ENCODE data around the gene SIX1. TPM values are rescaled to one million over a fixed set of nuclear protein-coding genes. Genes with fewer than 3 reads are reported as not detected.

The SIX1 gene
- polyA plus RNA-seq, 2 of the 4 experiments (the other 2 are of a cell fraction): 4.4 to 7.2 TPM

DNA sequence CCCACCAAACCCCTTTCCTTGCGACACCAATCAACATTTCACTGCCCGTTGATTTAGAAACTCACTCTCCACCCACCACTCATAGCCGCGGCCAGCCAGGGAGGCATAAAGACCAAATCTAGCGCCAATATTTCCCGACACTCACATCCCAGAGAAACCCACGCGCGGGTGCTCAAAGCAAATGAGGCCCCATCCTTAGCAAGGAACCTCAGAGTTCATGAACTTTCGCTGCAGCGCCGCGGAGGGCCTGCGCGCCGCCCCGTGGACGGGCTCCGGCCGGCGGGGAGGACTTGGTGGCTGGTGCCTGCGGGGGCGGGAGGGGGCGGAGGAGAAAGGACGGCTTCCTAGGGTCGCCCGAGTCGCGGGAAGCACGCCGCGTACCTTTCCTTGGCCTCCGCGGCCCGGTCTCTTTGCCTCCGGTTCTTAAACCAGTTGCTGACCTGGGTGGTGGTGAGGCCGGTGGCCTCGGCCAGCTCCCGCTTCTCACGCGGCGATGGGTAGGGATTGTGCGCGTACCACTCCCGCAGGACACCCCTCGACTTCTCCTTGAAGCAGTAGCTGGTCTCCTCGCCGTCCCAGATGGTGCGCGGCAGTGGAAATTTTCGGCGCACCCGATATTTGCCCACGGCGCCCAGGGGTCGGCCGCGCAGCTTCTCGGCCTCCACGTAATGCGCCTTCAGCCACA is 886 bp downstream of the SIX1 start:
- no peaks in the 10 kb centered on the region for H3K9me3 ChIP-seq
- H3K4me3 ChIP-seq: peak overlapping the region; percentile 58
- CTCF ChIA-PET: interaction anchor here (0.6 to 2.3 kb wide), 10 partner anchors 8 to 605 kb away, joined by 3 to 12 read pairs (median 6); no protein-coding TSS in a partner anchor
- no peak for TF ChIP-seq HOXB13 (CRISPR knock-in tag; IDR thresholded peaks at IDR 0.05; ENCODE audit: low read depth)
- no peak for TF ChIP-seq ZFP36 (IDR thresholded peaks at IDR 0.05; ENCODE audit: borderline replicate concordance, partially characterized antibody)
- TF ChIP-seq FOSL2 (IDR thresholded peaks at IDR 0.05): no peak
- no peak for TF ChIP-seq FOSL2 (CRISPR knock-in tag; IDR thresholded peaks at IDR 0.05)
- TF ChIP-seq ESRRA (IDR thresholded peaks at IDR 0.05; ENCODE audit: borderline replicate concordance, low read length): no peak
- TF ChIP-seq POLR2A (IDR thresholded peaks at IDR 0.05; ENCODE audit: low read length): no peak
- 0 out of 5 replicates have a peak, but pooled peaks of 1 of the 2 experiments have one; percentile 17 for TF ChIP-seq RAD21 (conservative IDR thresholded peaks at IDR 0.05 in 1 of 2, IDR thresholded peaks at IDR 0.05 in 1 of 2)
- no peak for TF ChIP-seq HOXA7 (CRISPR knock-in tag; IDR thresholded peaks at IDR 0.05)
- TF ChIP-seq, protein P1, sequence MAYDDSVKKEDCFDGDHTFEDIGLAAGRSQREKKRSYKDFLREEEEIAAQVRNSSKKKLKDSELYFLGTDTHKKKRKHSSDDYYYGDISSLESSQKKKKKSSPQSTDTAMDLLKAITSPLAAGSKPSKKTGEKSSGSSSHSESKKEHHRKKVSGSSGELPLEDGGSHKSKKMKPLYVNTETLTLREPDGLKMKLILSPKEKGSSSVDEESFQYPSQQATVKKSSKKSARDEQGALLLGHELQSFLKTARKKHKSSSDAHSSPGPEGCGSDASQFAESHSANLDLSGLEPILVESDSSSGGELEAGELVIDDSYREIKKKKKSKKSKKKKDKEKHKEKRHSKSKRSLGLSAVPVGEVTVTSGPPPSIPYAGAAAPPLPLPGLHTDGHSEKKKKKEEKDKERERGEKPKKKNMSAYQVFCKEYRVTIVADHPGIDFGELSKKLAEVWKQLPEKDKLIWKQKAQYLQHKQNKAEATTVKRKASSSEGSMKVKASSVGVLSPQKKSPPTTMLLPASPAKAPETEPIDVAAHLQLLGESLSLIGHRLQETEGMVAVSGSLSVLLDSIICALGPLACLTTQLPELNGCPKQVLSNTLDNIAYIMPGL (CRISPR knock-in tag; IDR thresholded peaks at IDR 0.05; ENCODE audit: borderline replicate concordance): no peak
- no peak for TF ChIP-seq TFCP2L1 (CRISPR knock-in tag; IDR thresholded peaks at IDR 0.05)
- TF ChIP-seq SREBF2 (IDR thresholded peaks at IDR 0.05): no peak
- TF ChIP-seq SMC3 (IDR thresholded peaks at IDR 0.05): peak; percentile 37; the same call in 1 of the 3 replicates
- TF ChIP-seq, protein P2, sequence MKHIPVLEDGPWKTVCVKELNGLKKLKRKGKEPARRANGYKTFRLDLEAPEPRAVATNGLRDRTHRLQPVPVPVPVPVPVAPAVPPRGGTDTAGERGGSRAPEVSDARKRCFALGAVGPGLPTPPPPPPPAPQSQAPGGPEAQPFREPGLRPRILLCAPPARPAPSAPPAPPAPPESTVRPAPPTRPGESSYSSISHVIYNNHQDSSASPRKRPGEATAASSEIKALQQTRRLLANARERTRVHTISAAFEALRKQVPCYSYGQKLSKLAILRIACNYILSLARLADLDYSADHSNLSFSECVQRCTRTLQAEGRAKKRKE (CRISPR knock-in tag; IDR thresholded peaks at IDR 0.05; ENCODE audit: low read depth): no peak
- TF ChIP-seq, protein P3, sequence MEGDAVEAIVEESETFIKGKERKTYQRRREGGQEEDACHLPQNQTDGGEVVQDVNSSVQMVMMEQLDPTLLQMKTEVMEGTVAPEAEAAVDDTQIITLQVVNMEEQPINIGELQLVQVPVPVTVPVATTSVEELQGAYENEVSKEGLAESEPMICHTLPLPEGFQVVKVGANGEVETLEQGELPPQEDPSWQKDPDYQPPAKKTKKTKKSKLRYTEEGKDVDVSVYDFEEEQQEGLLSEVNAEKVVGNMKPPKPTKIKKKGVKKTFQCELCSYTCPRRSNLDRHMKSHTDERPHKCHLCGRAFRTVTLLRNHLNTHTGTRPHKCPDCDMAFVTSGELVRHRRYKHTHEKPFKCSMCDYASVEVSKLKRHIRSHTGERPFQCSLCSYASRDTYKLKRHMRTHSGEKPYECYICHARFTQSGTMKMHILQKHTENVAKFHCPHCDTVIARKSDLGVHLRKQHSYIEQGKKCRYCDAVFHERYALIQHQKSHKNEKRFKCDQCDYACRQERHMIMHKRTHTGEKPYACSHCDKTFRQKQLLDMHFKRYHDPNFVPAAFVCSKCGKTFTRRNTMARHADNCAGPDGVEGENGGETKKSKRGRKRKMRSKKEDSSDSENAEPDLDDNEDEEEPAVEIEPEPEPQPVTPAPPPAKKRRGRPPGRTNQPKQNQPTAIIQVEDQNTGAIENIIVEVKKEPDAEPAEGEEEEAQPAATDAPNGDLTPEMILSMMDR (IDR thresholded peaks at IDR 0.05): peak; percentile 15; the same call in 1 of the 3 replicates
- TF ChIP-seq, protein P4, sequence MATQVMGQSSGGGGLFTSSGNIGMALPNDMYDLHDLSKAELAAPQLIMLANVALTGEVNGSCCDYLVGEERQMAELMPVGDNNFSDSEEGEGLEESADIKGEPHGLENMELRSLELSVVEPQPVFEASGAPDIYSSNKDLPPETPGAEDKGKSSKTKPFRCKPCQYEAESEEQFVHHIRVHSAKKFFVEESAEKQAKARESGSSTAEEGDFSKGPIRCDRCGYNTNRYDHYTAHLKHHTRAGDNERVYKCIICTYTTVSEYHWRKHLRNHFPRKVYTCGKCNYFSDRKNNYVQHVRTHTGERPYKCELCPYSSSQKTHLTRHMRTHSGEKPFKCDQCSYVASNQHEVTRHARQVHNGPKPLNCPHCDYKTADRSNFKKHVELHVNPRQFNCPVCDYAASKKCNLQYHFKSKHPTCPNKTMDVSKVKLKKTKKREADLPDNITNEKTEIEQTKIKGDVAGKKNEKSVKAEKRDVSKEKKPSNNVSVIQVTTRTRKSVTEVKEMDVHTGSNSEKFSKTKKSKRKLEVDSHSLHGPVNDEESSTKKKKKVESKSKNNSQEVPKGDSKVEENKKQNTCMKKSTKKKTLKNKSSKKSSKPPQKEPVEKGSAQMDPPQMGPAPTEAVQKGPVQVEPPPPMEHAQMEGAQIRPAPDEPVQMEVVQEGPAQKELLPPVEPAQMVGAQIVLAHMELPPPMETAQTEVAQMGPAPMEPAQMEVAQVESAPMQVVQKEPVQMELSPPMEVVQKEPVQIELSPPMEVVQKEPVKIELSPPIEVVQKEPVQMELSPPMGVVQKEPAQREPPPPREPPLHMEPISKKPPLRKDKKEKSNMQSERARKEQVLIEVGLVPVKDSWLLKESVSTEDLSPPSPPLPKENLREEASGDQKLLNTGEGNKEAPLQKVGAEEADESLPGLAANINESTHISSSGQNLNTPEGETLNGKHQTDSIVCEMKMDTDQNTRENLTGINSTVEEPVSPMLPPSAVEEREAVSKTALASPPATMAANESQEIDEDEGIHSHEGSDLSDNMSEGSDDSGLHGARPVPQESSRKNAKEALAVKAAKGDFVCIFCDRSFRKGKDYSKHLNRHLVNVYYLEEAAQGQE (IDR thresholded peaks at IDR 0.05): no peak
- TF ChIP-seq KDM1A (IDR thresholded peaks at IDR 0.05; ENCODE audit: low read depth): no peak
- no peak for TF ChIP-seq MYC (IDR thresholded peaks at IDR 0.05; ENCODE audit: borderline replicate concordance, low read length)
- TF ChIP-seq NFE2L2 (conservative IDR thresholded peaks at IDR 0.05; ENCODE audit: low read length): no peak
- TF ChIP-seq CHD2 (IDR thresholded peaks at IDR 0.05; ENCODE audit: low read length, partially characterized antibody): no peak
- no peak for TF ChIP-seq MAFK (IDR thresholded peaks at IDR 0.05; ENCODE audit: partially characterized antibody)
- TF ChIP-seq, protein P5, sequence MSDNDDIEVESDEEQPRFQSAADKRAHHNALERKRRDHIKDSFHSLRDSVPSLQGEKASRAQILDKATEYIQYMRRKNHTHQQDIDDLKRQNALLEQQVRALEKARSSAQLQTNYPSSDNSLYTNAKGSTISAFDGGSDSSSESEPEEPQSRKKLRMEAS (IDR thresholded peaks at IDR 0.05): peak; percentile 49; the same call in 1 of the 2 replicates
- TF ChIP-seq CBX8 (IDR thresholded peaks at IDR 0.05): no peak
- TF ChIP-seq, protein P6, sequence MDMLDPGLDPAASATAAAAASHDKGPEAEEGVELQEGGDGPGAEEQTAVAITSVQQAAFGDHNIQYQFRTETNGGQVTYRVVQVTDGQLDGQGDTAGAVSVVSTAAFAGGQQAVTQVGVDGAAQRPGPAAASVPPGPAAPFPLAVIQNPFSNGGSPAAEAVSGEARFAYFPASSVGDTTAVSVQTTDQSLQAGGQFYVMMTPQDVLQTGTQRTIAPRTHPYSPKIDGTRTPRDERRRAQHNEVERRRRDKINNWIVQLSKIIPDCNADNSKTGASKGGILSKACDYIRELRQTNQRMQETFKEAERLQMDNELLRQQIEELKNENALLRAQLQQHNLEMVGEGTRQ (IDR thresholded peaks at IDR 0.05): no peak
- TF ChIP-seq, protein P7, sequence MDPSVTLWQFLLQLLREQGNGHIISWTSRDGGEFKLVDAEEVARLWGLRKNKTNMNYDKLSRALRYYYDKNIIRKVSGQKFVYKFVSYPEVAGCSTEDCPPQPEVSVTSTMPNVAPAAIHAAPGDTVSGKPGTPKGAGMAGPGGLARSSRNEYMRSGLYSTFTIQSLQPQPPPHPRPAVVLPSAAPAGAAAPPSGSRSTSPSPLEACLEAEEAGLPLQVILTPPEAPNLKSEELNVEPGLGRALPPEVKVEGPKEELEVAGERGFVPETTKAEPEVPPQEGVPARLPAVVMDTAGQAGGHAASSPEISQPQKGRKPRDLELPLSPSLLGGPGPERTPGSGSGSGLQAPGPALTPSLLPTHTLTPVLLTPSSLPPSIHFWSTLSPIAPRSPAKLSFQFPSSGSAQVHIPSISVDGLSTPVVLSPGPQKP (IDR thresholded peaks at IDR 0.05; ENCODE audit: low read depth, low read length): no peak
- ATAC-seq: peak; percentile 63 to 67
- H3K4me2 ChIP-seq: peak overlapping the region; percentile 79
- POLR2A ChIA-PET: interaction anchor here (0.5 to 1.4 kb wide), 3 partner anchors 9 to 540 kb away, joined by 3 to 5 read pairs (median 3); no protein-coding TSS in a partner anchor
- peak overlapping the region; percentile 61 to 87 for H3K27ac ChIP-seq
- peaks cover 18% of the 10 kb centered on the region; the same call in 1 of the 3 replicates for H3K4me1 ChIP-seq
- DNase-seq (ENCODE audit: low read depth in 1 of 2, low spot score in 1 of 2): peak; percentile 41 to 51
- FAIRE-seq: no peak
- WGBS (ENCODE audit: missing lambda C conversion rate): 4% methylated on average over 49 of the region's 61 CpGs

Measured in A549 (cell line).